Fibroblast of the aortic adventitia (primary cell): Measurements from ENCODE around the gene EIF1. TPM values are rescaled to one million over a fixed set of nuclear protein-coding genes. Genes with fewer than 3 reads are reported as not detected.
"Not testable (repeated sequence)": the region's sequence is repeated elsewhere in the genome, so short reads cannot be mapped to it uniquely, and the experiment has no call there.

Experiments used
- DNase-seq: peaks from one replicate; pipeline ENCODE4 v3.0.0-alpha.2; 2010; ENCODE audit warnings: low read depth
- H3K4me3 ChIP-seq: 2 replicates; pipeline ENCODE4 v1.5.1; 2011; ENCODE audit warnings: low read depth, mild to moderate bottlenecking, control low read depth, low read length, moderate library complexity
- CTCF ChIP-seq: IDR thresholded peaks from 2 replicates; pipeline ENCODE4 v1.5.1; 2011; ENCODE audit warnings: mild to moderate bottlenecking, low read length, control low read depth, inconsistent platforms; ENCODE audit not compliant: insufficient read depth
- total RNA-seq: library from RNA; depleted of rRNA; stranded (reverse); fragments of >200 nt; gene quantifications from 2 replicates; pipeline ENCODE4 v1.2.3, GENCODE V29; 2012; ENCODE audit warnings: low replicate concordance

Gene EIF1
- 99.7 and 102 TPM in 2 replicates for total RNA-seq

GRCh38 chr17:41688641-41689496 lies at the start of gene EIF1:
Gene EIF1 (plus strand): TSS chr17:41688885. CDS start chr17:41689039, 154 bp downstream.
- DNase-seq = peak; percentile 99
- peak within 1 kb of the TSS; percentile 85 for H3K4me3 ChIP-seq
- TF ChIP-seq CTCF = no peak

- TF ChIP-seq CTCF = no peak
- no peak overlapping the region for H3K4me3 ChIP-seq
- no peak for DNase-seq
These were observed 49.7 kb upstream of the EIF1 start for GRCh38 chr17:41638941-41639340.

- no peak overlapping the region for H3K4me3 ChIP-seq
- no peak for TF ChIP-seq CTCF
- DNase-seq = peak; percentile 19
These were observed 48.9 kb upstream of the EIF1 start for GRCh38 chr17:41639492-41640473.

- not testable (repeated sequence) for DNase-seq, H3K4me3 ChIP-seq
These were observed 48.1 kb upstream of the EIF1 start for GRCh38 chr17:41640596-41640995.

GRCh38 chr17:41642252-41643156 lies 46.2 kb upstream of the EIF1 start:
- no peak overlapping the region for H3K4me3 ChIP-seq
- DNase-seq = no peak
- TF ChIP-seq CTCF = no peak

- H3K4me3 ChIP-seq = no peak overlapping the region
- no peak for DNase-seq
- no peak for TF ChIP-seq CTCF
These were observed 41.5 kb upstream of the EIF1 start for GRCh38 chr17:41647038-41647813.
